Measurements from ENCODE around the gene ZNRF2.

Gene ZNRF2

GRCh38 chr7:30363778-30364563, 79.6 kb downstream of the ZNRF2 start:
- Histone ChIP-seq H3K9me3 (replicated peaks; ENCODE audit: insufficient read depth, low read length) (no peaks in the 10 kb centered on the region), H2AFZ (ENCODE audit: low read length) (no peak overlapping the region), H3K27ac (ENCODE audit: low read length) (no peak overlapping the region), H4K20me1 (ENCODE audit: insufficient read depth, low read length) (no peaks in the 10 kb centered on the region), H3K4me1 (ENCODE audit: low read length) (peaks cover 12% of the 10 kb centered on the region; the same call in 1 of the 2 replicates), H3K9ac (ENCODE audit: low read length) (no peak overlapping the region), H3K27me3 (replicated peaks; ENCODE audit: insufficient read depth, low read length) (no peaks in the 10 kb centered on the region), H3K4me3 (ENCODE audit: low read length) (no peak overlapping the region), H3K4me2 (ENCODE audit: low read depth, low read length) (no peak overlapping the region), H3K79me2 (ENCODE audit: low read length) (peaks cover 5% of the 10 kb centered on the region; the same call in 1 of the 2 replicates), H3F3A (ENCODE audit: insufficient read depth, low read length) (peaks cover 5% of the 10 kb centered on the region; the same call in 1 of the 2 replicates), H3K9me2 (replicated peaks; ENCODE audit: insufficient read depth, low read length) (no peaks in the 10 kb centered on the region), H3K36me3 (replicated peaks; ENCODE audit: insufficient read depth, low read length) (no peaks in the 10 kb centered on the region)
- no peak for DNase-seq
- TF ChIP-seq EZH2 (optimal IDR thresholded peaks at IDR 0.05; ENCODE audit: low read depth, low read length) (no peak), EZH2phosphoT487 (IDR thresholded peaks at IDR 0.05; ENCODE audit: low read length) (no peak)

GRCh38 chr7:30364773-30365172, 80.4 kb downstream of the ZNRF2 start:
- no peak overlapping the region for H3K9ac ChIP-seq (ENCODE audit: low read length)
- no peak for DNase-seq
- TF ChIP-seq CTCF (IDR thresholded peaks at IDR 0.05; ENCODE audit: low read length) (no peak), EZH2phosphoT487 (IDR thresholded peaks at IDR 0.05; ENCODE audit: low read length) (no peak)
- H3K36me3 ChIP-seq (replicated peaks; ENCODE audit: insufficient read depth, low read length), result no peaks in the 10 kb centered on the region
- H3K4me3 ChIP-seq (ENCODE audit: low read length), result no peak overlapping the region
- H3K9me3 ChIP-seq (replicated peaks; ENCODE audit: insufficient read depth, low read length), result no peaks in the 10 kb centered on the region
- H2AFZ ChIP-seq (ENCODE audit: low read length), result no peak overlapping the region
- H4K20me1 ChIP-seq (ENCODE audit: insufficient read depth, low read length), result no peaks in the 10 kb centered on the region
- no peak overlapping the region for H3K27ac ChIP-seq (ENCODE audit: low read length)
- H3F3A ChIP-seq (ENCODE audit: insufficient read depth, low read length), result peaks cover 7% of the 10 kb centered on the region; the same call in 1 of the 2 replicates
- H3K4me1 ChIP-seq (ENCODE audit: low read length), result peaks cover 17% of the 10 kb centered on the region
- H3K79me2 ChIP-seq (ENCODE audit: low read length), result 0 out of 2 replicates have a peak, but pooled peaks cover 5% of the 10 kb centered on the region
- H3K27me3 ChIP-seq (replicated peaks; ENCODE audit: insufficient read depth, low read length), result no peaks in the 10 kb centered on the region
- H3K9me2 ChIP-seq (replicated peaks; ENCODE audit: insufficient read depth, low read length), result no peaks in the 10 kb centered on the region
- H3K4me2 ChIP-seq (ENCODE audit: low read depth, low read length), result no peak overlapping the region

- H3K9ac ChIP-seq (ENCODE audit: low read length), result no peak overlapping the region
- H3F3A ChIP-seq (ENCODE audit: insufficient read depth, low read length), result peaks cover 7% of the 10 kb centered on the region; the same call in 1 of the 2 replicates
- no peak for TF ChIP-seq EZH2phosphoT487 (IDR thresholded peaks at IDR 0.05; ENCODE audit: low read length)
- no peak for TF ChIP-seq CTCF (IDR thresholded peaks at IDR 0.05; ENCODE audit: low read length)
- TF ChIP-seq EZH2 (optimal IDR thresholded peaks at IDR 0.05; ENCODE audit: low read depth, low read length), result no peak
- H3K4me3 ChIP-seq (ENCODE audit: low read length), result no peak overlapping the region
- no peaks in the 10 kb centered on the region for H3K9me3 ChIP-seq (replicated peaks; ENCODE audit: insufficient read depth, low read length)
- peaks cover 26% of the 10 kb centered on the region for H3K4me1 ChIP-seq (ENCODE audit: low read length)
- H2AFZ ChIP-seq (ENCODE audit: low read length), result no peak overlapping the region
- H3K4me2 ChIP-seq (ENCODE audit: low read depth, low read length), result no peak overlapping the region
- H3K27me3 ChIP-seq (replicated peaks; ENCODE audit: insufficient read depth, low read length), result no peaks in the 10 kb centered on the region
- H3K27ac ChIP-seq (ENCODE audit: low read length), result no peak overlapping the region
- H3K79me2 ChIP-seq (ENCODE audit: low read length), result 0 out of 2 replicates have a peak, but pooled peaks cover 5% of the 10 kb centered on the region
- no peak for DNase-seq
- no peaks in the 10 kb centered on the region for H4K20me1 ChIP-seq (ENCODE audit: insufficient read depth, low read length)
- H3K9me2 ChIP-seq (replicated peaks; ENCODE audit: insufficient read depth, low read length), result no peaks in the 10 kb centered on the region
- no peaks in the 10 kb centered on the region for H3K36me3 ChIP-seq (replicated peaks; ENCODE audit: insufficient read depth, low read length)
Measured at GRCh38 chr7:30365621-30366020, 81.2 kb downstream of the ZNRF2 start.

- H2AFZ ChIP-seq (ENCODE audit: low read length), result no peak overlapping the region
Measured at GRCh38 chr7:30366606-30367005, 82.2 kb downstream of the ZNRF2 start.

More at GRCh38 chr7:30366606-30367005, 82.2 kb downstream of the ZNRF2 start:
- no peak for DNase-seq
- H3K4me1 ChIP-seq (ENCODE audit: low read length), result peaks cover 26% of the 10 kb centered on the region
- no peak for TF ChIP-seq EZH2 (optimal IDR thresholded peaks at IDR 0.05; ENCODE audit: low read depth, low read length)
- TF ChIP-seq CTCF (IDR thresholded peaks at IDR 0.05; ENCODE audit: low read length), result no peak
- no peak for TF ChIP-seq EZH2phosphoT487 (IDR thresholded peaks at IDR 0.05; ENCODE audit: low read length)
- H3K27ac ChIP-seq (ENCODE audit: low read length), result no peak overlapping the region
- H3F3A ChIP-seq (ENCODE audit: insufficient read depth, low read length), result peaks cover 7% of the 10 kb centered on the region; the same call in 1 of the 2 replicates
- H3K9ac ChIP-seq (ENCODE audit: low read length), result no peak overlapping the region
- H3K4me2 ChIP-seq (ENCODE audit: low read depth, low read length), result no peak overlapping the region
- H3K9me2 ChIP-seq (replicated peaks; ENCODE audit: insufficient read depth, low read length), result no peaks in the 10 kb centered on the region
- H3K4me3 ChIP-seq (ENCODE audit: low read length), result no peak overlapping the region
- H3K79me2 ChIP-seq (ENCODE audit: low read length), result 0 out of 2 replicates have a peak, but pooled peaks cover 5% of the 10 kb centered on the region
- no peaks in the 10 kb centered on the region for H3K27me3 ChIP-seq (replicated peaks; ENCODE audit: insufficient read depth, low read length)
- no peaks in the 10 kb centered on the region for H3K36me3 ChIP-seq (replicated peaks; ENCODE audit: insufficient read depth, low read length)
- H3K9me3 ChIP-seq (replicated peaks; ENCODE audit: insufficient read depth, low read length), result no peaks in the 10 kb centered on the region
- H4K20me1 ChIP-seq (ENCODE audit: insufficient read depth, low read length), result no peaks in the 10 kb centered on the region
